ENCODE measurements around the gene INSC.

DNA sequence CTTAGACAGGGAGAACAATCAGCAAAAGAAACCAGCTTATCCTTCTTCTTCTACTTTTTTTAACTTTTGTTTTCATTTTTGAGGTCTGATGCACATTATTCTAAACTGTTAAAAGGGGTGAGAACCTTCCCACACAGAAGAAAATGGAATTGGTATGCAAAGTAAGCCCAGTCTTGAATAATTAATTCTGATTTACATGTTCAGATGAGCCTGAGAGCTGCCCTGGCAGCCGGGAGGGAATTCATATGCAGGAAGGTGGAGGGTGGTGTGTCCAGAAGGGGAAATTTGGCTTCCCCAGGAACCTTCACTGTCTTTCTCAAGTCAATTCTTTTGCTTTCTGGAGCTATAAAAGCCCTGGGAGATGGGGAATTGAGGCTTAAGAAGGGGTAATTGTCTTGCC, 181.0 kb downstream of the INSC start:
- no peak for TF ChIP-seq POLR2A (IDR thresholded peaks at IDR 0.05; ENCODE audit: low read depth, low read length)
- no peak for TF ChIP-seq TAF1 (IDR thresholded peaks at IDR 0.05; ENCODE audit: low read depth, low read length)
- no peak for TF ChIP-seq POLR2AphosphoS5 (IDR thresholded peaks at IDR 0.05; ENCODE audit: low read depth, low read length)
- TF ChIP-seq SPI1 (IDR thresholded peaks at IDR 0.05; ENCODE audit: low read depth, low read length) = no peak
- TF ChIP-seq POU2F2 (IDR thresholded peaks at IDR 0.05; ENCODE audit: low read depth, low read length) = no peak

Data from GM12891 (cell line).